H1 (cell line): ENCODE measurements around the gene ARHGAP26. TPM values are rescaled to one million over a fixed set of nuclear protein-coding genes. Genes with fewer than 3 reads are reported as not detected.

Source experiments
- BRCA1 ChIP-seq: IDR thresholded peaks from 2 replicates; pipeline ENCODE4 v1.6.1; 2012; ENCODE audit warnings: low read depth, low read length, improper control_type of control experiment
- FOSL1 ChIP-seq: IDR thresholded peaks from 2 replicates; pipeline ENCODE4 v1.6.1; 2011; ENCODE audit warnings: mild to moderate bottlenecking, low read depth, low read length, moderate library complexity; ENCODE audit not compliant: insufficient read depth
- KDM5A ChIP-seq: fragments of 200-600 bp; IDR thresholded peaks from 2 replicates; pipeline ENCODE4 v1.7.1; 2012; ENCODE audit warnings: mild to moderate bottlenecking, low read length, inconsistent platforms, mixed read lengths
- PHF8 ChIP-seq: fragments of 200-600 bp; sonication (generic); conservative IDR thresholded peaks from 2 replicates; pipeline ENCODE4 v1.7.1; 2012; ENCODE audit warnings: low read depth, mild to moderate bottlenecking, inconsistent platforms, low read length, moderate library complexity
- SIRT6 ChIP-seq: IDR thresholded peaks from one replicate; pipeline ENCODE4 v1.7.1; 2012; ENCODE audit warnings: low read length, inconsistent platforms
- SRF ChIP-seq: IDR thresholded peaks from 2 replicates; pipeline ENCODE4 v1.6.1; 2011; ENCODE audit warnings: mild to moderate bottlenecking, low read depth, low read length, moderate library complexity
- YY1 ChIP-seq: IDR thresholded peaks from 2 replicates; pipeline ENCODE4 v1.6.1; 2011; ENCODE audit warnings: low read depth, mild to moderate bottlenecking, low read length
- ZNF274 ChIP-seq: IDR thresholded peaks from 2 replicates; pipeline ENCODE4 v1.7.0; 2012; ENCODE audit warnings: low read length, borderline replicate concordance; ENCODE audit errors: extremely low read depth
- polyA plus RNA-seq, 7 experiments: library from polyadenylated mRNA; depleted of rRNA in 3 of 7; stranded (reverse) in 5 of 7; unstranded in 2 of 7; fragments of >200 nt in 5 of 7; fragments of 200-250 nt in 2 of 7; gene quantifications; 1 replicate in 5 of 7; 2 replicates in 1 of 7; 4 replicates in 1 of 7; pipeline versions ENCODE4 v1.2.1 to v1.2.3, GENCODE V29; 2011 to 2013; ENCODE audit warnings: missing spikeins in 2 of 7, mixed read lengths in 2 of 7
- total RNA-seq: library from RNA; stranded (reverse); fragmentation: NEBNext Ultra II Directional; extraction: Animal tissue kit (Norgen Biotek cat#: 25700); gene quantifications from 2 replicates; pipeline ENCODE4 v1.2.1, GENCODE V29; 2021
- TF ChIP-seq, protein P1 (sequence below): fragments of 300-600 bp; sonication (generic); IDR thresholded peaks from 2 replicates; pipeline ENCODE4 v1.7.1; 2012; ENCODE audit warnings: low read length, moderate library complexity, mild to moderate bottlenecking, inconsistent platforms; ENCODE audit not compliant: insufficient replicate concordance
- TF ChIP-seq, protein P2 (sequence below): IDR thresholded peaks from 2 replicates; pipeline ENCODE4 v1.6.1; 2012; ENCODE audit warnings: low read length, inconsistent platforms

ARHGAP26 gene
- total and polyA plus RNA-seq, 2 of the 8 experiments (the other 6 are each of a cell fraction or from before 2014, with no cell fraction given): 7.1 to 24.8 TPM

DNA sequence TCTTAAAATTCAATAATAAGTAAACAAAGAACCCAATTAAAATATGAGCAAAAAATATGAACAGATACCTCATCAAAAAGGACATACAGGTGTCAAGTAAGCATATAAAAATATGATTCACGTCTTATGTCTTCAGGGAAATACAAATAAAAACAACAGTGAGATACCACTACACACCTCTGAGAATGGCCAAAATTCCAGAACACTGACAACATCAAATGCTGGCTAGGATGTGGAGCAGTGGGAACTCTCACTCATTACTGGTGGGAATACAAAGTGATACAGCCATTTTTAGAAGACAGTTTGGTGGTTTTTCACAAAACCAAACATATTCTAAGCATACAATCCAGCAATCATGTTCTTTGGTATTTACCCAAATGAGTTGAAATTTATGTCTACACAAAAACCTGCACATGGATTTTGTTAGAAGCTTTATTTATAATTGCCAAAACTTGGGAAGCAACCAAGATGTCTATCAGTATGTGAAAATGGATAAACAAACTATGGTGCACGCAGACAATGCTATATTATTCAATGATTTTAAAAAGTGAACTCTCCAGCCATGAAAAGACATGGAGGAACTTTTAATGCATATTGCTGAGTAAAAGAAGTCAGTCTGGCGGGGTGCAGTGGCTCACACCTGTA, 381.0 kb downstream of the ARHGAP26 start (continued):
- TF ChIP-seq, protein P1, sequence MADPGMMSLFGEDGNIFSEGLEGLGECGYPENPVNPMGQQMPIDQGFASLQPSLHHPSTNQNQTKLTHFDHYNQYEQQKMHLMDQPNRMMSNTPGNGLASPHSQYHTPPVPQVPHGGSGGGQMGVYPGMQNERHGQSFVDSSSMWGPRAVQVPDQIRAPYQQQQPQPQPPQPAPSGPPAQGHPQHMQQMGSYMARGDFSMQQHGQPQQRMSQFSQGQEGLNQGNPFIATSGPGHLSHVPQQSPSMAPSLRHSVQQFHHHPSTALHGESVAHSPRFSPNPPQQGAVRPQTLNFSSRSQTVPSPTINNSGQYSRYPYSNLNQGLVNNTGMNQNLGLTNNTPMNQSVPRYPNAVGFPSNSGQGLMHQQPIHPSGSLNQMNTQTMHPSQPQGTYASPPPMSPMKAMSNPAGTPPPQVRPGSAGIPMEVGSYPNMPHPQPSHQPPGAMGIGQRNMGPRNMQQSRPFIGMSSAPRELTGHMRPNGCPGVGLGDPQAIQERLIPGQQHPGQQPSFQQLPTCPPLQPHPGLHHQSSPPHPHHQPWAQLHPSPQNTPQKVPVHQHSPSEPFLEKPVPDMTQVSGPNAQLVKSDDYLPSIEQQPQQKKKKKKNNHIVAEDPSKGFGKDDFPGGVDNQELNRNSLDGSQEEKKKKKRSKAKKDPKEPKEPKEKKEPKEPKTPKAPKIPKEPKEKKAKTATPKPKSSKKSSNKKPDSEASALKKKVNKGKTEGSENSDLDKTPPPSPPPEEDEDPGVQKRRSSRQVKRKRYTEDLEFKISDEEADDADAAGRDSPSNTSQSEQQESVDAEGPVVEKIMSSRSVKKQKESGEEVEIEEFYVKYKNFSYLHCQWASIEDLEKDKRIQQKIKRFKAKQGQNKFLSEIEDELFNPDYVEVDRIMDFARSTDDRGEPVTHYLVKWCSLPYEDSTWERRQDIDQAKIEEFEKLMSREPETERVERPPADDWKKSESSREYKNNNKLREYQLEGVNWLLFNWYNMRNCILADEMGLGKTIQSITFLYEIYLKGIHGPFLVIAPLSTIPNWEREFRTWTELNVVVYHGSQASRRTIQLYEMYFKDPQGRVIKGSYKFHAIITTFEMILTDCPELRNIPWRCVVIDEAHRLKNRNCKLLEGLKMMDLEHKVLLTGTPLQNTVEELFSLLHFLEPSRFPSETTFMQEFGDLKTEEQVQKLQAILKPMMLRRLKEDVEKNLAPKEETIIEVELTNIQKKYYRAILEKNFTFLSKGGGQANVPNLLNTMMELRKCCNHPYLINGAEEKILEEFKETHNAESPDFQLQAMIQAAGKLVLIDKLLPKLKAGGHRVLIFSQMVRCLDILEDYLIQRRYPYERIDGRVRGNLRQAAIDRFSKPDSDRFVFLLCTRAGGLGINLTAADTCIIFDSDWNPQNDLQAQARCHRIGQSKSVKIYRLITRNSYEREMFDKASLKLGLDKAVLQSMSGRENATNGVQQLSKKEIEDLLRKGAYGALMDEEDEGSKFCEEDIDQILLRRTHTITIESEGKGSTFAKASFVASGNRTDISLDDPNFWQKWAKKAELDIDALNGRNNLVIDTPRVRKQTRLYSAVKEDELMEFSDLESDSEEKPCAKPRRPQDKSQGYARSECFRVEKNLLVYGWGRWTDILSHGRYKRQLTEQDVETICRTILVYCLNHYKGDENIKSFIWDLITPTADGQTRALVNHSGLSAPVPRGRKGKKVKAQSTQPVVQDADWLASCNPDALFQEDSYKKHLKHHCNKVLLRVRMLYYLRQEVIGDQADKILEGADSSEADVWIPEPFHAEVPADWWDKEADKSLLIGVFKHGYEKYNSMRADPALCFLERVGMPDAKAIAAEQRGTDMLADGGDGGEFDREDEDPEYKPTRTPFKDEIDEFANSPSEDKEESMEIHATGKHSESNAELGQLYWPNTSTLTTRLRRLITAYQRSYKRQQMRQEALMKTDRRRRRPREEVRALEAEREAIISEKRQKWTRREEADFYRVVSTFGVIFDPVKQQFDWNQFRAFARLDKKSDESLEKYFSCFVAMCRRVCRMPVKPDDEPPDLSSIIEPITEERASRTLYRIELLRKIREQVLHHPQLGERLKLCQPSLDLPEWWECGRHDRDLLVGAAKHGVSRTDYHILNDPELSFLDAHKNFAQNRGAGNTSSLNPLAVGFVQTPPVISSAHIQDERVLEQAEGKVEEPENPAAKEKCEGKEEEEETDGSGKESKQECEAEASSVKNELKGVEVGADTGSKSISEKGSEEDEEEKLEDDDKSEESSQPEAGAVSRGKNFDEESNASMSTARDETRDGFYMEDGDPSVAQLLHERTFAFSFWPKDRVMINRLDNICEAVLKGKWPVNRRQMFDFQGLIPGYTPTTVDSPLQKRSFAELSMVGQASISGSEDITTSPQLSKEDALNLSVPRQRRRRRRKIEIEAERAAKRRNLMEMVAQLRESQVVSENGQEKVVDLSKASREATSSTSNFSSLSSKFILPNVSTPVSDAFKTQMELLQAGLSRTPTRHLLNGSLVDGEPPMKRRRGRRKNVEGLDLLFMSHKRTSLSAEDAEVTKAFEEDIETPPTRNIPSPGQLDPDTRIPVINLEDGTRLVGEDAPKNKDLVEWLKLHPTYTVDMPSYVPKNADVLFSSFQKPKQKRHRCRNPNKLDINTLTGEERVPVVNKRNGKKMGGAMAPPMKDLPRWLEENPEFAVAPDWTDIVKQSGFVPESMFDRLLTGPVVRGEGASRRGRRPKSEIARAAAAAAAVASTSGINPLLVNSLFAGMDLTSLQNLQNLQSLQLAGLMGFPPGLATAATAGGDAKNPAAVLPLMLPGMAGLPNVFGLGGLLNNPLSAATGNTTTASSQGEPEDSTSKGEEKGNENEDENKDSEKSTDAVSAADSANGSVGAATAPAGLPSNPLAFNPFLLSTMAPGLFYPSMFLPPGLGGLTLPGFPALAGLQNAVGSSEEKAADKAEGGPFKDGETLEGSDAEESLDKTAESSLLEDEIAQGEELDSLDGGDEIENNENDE: no peak
- TF ChIP-seq BRCA1 (no peak), SIRT6 (no peak), FOSL1 (no peak), YY1 (no peak), ZNF274 (no peak), SRF (no peak), KDM5A (no peak), PHF8 (no peak)
- TF ChIP-seq, protein P2, sequence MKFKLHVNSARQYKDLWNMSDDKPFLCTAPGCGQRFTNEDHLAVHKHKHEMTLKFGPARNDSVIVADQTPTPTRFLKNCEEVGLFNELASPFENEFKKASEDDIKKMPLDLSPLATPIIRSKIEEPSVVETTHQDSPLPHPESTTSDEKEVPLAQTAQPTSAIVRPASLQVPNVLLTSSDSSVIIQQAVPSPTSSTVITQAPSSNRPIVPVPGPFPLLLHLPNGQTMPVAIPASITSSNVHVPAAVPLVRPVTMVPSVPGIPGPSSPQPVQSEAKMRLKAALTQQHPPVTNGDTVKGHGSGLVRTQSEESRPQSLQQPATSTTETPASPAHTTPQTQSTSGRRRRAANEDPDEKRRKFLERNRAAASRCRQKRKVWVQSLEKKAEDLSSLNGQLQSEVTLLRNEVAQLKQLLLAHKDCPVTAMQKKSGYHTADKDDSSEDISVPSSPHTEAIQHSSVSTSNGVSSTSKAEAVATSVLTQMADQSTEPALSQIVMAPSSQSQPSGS: no peak
